ENCODE measurements around the gene ACSM6. TPM values are rescaled to one million over a fixed set of nuclear protein-coding genes. Genes with fewer than 3 reads are reported as not detected.

Gene ACSM6
- total and polyA plus RNA-seq, 2 of the 8 experiments (the other 6 are each of a cell fraction or from before 2014, with no cell fraction given) = 0.33 TPM; not detected in 1

DNA sequence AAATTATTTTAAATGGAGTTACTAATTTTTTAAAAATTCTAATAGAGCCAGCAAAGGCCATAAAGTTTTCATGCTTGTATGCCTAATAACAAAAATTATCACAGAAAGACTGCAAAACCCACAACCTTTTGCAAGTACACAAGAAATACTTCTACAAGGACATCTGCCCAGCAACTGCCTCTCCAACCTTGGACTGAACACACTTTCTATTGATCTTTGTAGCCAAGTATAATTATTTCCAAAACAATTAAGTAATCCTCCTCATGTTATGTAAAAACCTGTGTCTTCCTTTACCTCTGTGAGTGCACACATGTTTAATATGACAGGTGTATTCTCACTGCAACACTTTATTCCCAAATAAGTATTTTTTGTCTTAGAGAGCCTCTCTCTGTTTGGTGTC is 16.6 kb upstream of the ACSM6 start:
- Histone ChIP-seq H4K20me1 (replicated peaks in 1 of 2; ENCODE audit: control insufficient read depth in 1 of 2, insufficient read depth in 2 of 2, low read length in 2 of 2) (no peaks in the 10 kb centered on the region), H3K27me3 (replicated peaks in 1 of 4; ENCODE audit: control insufficient read depth in 3 of 4, extremely low read depth in 1 of 4, insufficient read depth in 3 of 4, low read length in 3 of 4) (no peaks in the 10 kb centered on the region), H2BK20ac (ENCODE audit: low read length) (no peak overlapping the region), H2AK5ac (ENCODE audit: low read depth, low read length) (no peak overlapping the region), H3K56ac (replicated peaks; ENCODE audit: insufficient read length, low read depth, low read length) (no peak overlapping the region), H3K14ac (ENCODE audit: insufficient read length) (no peak overlapping the region), H3K4me2 (ENCODE audit: insufficient read depth in 1 of 2, low read depth in 2 of 2, low read length in 2 of 2) (no peak overlapping the region), H3K9ac (replicated peaks in 1 of 4; ENCODE audit: extremely low read depth in 1 of 4, low read depth in 3 of 4, low read length in 3 of 4) (no peak overlapping the region), H2BK5ac (ENCODE audit: low read depth, low read length) (no peak overlapping the region), H4K5ac (ENCODE audit: insufficient read length, low read depth, low read length) (no peak overlapping the region), H3K27ac (ENCODE audit: low read depth, low read length) (no peak overlapping the region), H3K18ac (ENCODE audit: extremely low read depth, low read length) (no peak overlapping the region), H3K36me3 (ENCODE audit: control insufficient read depth in 2 of 4, insufficient read depth in 4 of 4, low read length in 3 of 4) (no peaks in the 10 kb centered on the region), H3K79me2 (ENCODE audit: control insufficient read depth in 1 of 2, insufficient read depth in 2 of 2, low read length in 2 of 2) (no peaks in the 10 kb centered on the region), H2AFZ (ENCODE audit: low read length) (no peak overlapping the region), H3K23me2 (ENCODE audit: low read depth, low read length) (no peaks in the 10 kb centered on the region), H3K4me1 (replicated peaks in 1 of 4; ENCODE audit: control insufficient read depth in 3 of 4, insufficient read depth in 4 of 4, low read length in 3 of 4) (no peaks in the 10 kb centered on the region), H3K4ac (replicated peaks; ENCODE audit: insufficient read length, low read depth, low read length) (no peak overlapping the region), H2BK12ac (ENCODE audit: low read depth, low read length) (no peak overlapping the region), H4K91ac (replicated peaks; ENCODE audit: insufficient read length, low read length) (no peak overlapping the region), H4K8ac (ENCODE audit: extremely low read depth, insufficient read depth, low read length) (no peak overlapping the region), H2BK15ac (ENCODE audit: low read length) (no peak overlapping the region), H3K4me3 (ENCODE audit: extremely low read depth in 1 of 4, insufficient read depth in 2 of 4, low read depth in 3 of 4, low read length in 4 of 4) (no peak overlapping the region), H3K9me3 (ENCODE audit: insufficient read depth in 2 of 2, low read depth in 1 of 2, low read length in 1 of 2) (no peaks in the 10 kb centered on the region), H2BK120ac (replicated peaks; ENCODE audit: low read depth, low read length) (no peak overlapping the region), H3K79me1 (ENCODE audit: low read depth, low read length) (no peaks in the 10 kb centered on the region), H3K23ac (ENCODE audit: insufficient read length) (no peak overlapping the region)
- ChIA-PET CTCF (ENCODE audit: partially characterized antibody) (no interaction called here), POLR2A (ENCODE audit: partially characterized antibody) (interaction anchor here (0.6 kb wide), 1 partner anchor 57 kb away, joined by 3 read pairs; no protein-coding TSS in a partner anchor)
- DNase-seq (ENCODE audit: low read depth in 1 of 2, low spot score in 2 of 2) (no peak), FAIRE-seq (no peak)
- no peak for TF ChIP-seq CREB1 (IDR thresholded peaks at IDR 0.05)
- no peak for TF ChIP-seq BACH1 (IDR thresholded peaks at IDR 0.05; ENCODE audit: low read length)
- TF ChIP-seq MAFK (IDR thresholded peaks at IDR 0.05; ENCODE audit: low read depth, low read length) = no peak
- TF ChIP-seq YY1 (IDR thresholded peaks at IDR 0.05; ENCODE audit: low read depth, low read length) = no peak
- TF ChIP-seq, protein P1, sequence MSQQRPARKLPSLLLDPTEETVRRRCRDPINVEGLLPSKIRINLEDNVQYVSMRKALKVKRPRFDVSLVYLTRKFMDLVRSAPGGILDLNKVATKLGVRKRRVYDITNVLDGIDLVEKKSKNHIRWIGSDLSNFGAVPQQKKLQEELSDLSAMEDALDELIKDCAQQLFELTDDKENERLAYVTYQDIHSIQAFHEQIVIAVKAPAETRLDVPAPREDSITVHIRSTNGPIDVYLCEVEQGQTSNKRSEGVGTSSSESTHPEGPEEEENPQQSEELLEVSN (IDR thresholded peaks at IDR 0.05) = no peak
- TF ChIP-seq JUND (IDR thresholded peaks at IDR 0.05; ENCODE audit: low read length) = no peak
- no peak for TF ChIP-seq USF2 (IDR thresholded peaks at IDR 0.05; ENCODE audit: low read length)

All from H1 (cell line).